ENCODE data around the gene SLC30A10.

DNA sequence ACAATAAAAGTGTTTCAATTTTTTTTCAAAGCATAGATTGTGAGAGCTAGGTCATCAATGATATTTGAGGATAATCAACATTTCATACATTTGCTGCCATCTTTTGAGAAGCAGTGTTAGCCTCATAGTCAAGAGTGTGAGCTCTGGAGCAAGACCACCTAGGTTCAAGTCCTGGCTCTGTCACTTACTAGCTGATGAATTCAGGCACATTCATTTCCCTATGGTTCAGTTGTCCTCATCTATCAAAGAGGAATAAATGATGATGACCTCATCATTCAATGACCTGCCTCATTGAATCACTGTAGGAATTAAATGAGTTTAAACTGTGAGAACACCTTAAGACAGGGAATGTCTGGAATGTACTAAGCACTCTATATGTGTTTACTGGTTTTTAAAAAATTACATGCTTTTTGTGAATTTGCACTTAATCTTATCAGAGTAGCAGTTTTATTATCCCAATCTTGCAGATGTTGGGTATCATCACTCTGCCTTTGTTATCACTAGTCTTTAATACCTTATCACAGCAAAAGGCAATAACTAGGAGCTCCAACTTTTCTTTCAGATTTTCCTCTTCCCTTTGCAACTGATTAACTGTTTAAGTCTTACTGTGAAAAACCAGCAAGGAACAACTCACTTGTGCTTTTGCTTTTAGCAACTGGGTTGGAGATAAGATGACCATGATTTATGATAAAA is 47.4 kb downstream of the SLC30A10 start:
- TF ChIP-seq EP300 (IDR thresholded peaks at IDR 0.05), result no peak
- TF ChIP-seq, protein P1, sequence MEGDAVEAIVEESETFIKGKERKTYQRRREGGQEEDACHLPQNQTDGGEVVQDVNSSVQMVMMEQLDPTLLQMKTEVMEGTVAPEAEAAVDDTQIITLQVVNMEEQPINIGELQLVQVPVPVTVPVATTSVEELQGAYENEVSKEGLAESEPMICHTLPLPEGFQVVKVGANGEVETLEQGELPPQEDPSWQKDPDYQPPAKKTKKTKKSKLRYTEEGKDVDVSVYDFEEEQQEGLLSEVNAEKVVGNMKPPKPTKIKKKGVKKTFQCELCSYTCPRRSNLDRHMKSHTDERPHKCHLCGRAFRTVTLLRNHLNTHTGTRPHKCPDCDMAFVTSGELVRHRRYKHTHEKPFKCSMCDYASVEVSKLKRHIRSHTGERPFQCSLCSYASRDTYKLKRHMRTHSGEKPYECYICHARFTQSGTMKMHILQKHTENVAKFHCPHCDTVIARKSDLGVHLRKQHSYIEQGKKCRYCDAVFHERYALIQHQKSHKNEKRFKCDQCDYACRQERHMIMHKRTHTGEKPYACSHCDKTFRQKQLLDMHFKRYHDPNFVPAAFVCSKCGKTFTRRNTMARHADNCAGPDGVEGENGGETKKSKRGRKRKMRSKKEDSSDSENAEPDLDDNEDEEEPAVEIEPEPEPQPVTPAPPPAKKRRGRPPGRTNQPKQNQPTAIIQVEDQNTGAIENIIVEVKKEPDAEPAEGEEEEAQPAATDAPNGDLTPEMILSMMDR (IDR thresholded peaks at IDR 0.05), result no peak

Measured in upper lobe of left lung (tissue), 4 donors.